Measurements from ENCODE around the gene NOL12. TPM values are rescaled to one million over a fixed set of nuclear protein-coding genes. Genes with fewer than 3 reads are reported as not detected.

The NOL12 gene
- total RNA-seq, 1 donor from 2014 or later: 23.7 TPM

DNA sequence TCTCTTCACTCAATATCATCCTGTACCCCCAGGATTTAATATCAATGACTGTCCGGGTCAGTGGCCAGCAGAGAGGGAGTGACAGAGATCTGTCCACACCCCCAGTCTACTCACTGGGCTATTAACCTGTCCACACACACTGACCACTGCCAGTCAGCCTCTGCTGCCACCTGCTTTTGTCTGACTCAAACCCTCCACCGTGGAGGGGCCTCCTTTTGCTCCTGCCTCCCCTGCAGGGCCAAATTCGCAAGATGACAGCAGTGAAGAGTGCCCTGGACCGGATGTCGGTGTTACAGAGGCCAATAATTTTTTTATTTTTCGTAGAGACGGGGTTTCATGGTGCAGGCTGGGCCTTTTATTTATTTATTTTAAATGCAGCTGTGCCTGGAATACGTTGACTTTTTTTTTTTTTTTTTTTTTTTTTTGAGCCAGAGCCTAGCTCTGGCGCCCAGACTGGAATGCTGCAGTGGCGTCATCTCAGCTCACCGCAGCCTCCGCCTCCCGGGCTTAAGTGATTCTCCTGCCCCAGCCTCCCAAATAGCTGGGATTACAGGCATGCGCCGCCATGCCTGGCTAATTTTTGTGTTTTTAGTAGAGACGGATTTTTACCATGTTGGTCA lies 22.5 kb upstream of the NOL12 start:
- no peak overlapping the region for H3K27ac ChIP-seq
- Mint-ChIP-seq H3K36me3 (peaks cover 13% of the 10 kb centered on the region), H3K4me1 (peaks cover 36% of the 10 kb centered on the region), H3K27ac (peak overlapping the region; percentile 82), H3K27me3 (ENCODE audit: insufficient read depth, low read depth) (peaks cover 2% of the 10 kb centered on the region), H3K4me3 (no peak overlapping the region), H3K9me3 (no peaks in the 10 kb centered on the region)
- H3K79me2 ChIP-seq (ENCODE audit: low read depth): peaks cover 73% of the 10 kb centered on the region
- TF ChIP-seq EZH2phosphoT487 (IDR thresholded peaks at IDR 0.05) (no peak), EZH2 (IDR thresholded peaks at IDR 0.05) (no peak)
- TF ChIP-seq, protein P1, sequence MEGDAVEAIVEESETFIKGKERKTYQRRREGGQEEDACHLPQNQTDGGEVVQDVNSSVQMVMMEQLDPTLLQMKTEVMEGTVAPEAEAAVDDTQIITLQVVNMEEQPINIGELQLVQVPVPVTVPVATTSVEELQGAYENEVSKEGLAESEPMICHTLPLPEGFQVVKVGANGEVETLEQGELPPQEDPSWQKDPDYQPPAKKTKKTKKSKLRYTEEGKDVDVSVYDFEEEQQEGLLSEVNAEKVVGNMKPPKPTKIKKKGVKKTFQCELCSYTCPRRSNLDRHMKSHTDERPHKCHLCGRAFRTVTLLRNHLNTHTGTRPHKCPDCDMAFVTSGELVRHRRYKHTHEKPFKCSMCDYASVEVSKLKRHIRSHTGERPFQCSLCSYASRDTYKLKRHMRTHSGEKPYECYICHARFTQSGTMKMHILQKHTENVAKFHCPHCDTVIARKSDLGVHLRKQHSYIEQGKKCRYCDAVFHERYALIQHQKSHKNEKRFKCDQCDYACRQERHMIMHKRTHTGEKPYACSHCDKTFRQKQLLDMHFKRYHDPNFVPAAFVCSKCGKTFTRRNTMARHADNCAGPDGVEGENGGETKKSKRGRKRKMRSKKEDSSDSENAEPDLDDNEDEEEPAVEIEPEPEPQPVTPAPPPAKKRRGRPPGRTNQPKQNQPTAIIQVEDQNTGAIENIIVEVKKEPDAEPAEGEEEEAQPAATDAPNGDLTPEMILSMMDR (IDR thresholded peaks at IDR 0.05): no peak
- peaks cover 79% of the 10 kb centered on the region for H4K20me1 ChIP-seq (ENCODE audit: low read depth)
- H3K36me3 ChIP-seq: no peaks in the 10 kb centered on the region
- H3F3A ChIP-seq (ENCODE audit: low read depth): peaks cover 25% of the 10 kb centered on the region
- H3K9ac ChIP-seq: no peak overlapping the region
- H3K27me3 ChIP-seq: no peaks in the 10 kb centered on the region
- peaks cover 23% of the 10 kb centered on the region for H3K4me1 ChIP-seq
- no peak for DNase-seq (ENCODE audit: low spot score)
- no peaks in the 10 kb centered on the region for H3K9me3 ChIP-seq (ENCODE audit: low read depth)
- no peak overlapping the region for H2AFZ ChIP-seq (replicated peaks)
- H3K4me2 ChIP-seq: no peak overlapping the region
- H3K4me3 ChIP-seq: no peak overlapping the region

DNA sequence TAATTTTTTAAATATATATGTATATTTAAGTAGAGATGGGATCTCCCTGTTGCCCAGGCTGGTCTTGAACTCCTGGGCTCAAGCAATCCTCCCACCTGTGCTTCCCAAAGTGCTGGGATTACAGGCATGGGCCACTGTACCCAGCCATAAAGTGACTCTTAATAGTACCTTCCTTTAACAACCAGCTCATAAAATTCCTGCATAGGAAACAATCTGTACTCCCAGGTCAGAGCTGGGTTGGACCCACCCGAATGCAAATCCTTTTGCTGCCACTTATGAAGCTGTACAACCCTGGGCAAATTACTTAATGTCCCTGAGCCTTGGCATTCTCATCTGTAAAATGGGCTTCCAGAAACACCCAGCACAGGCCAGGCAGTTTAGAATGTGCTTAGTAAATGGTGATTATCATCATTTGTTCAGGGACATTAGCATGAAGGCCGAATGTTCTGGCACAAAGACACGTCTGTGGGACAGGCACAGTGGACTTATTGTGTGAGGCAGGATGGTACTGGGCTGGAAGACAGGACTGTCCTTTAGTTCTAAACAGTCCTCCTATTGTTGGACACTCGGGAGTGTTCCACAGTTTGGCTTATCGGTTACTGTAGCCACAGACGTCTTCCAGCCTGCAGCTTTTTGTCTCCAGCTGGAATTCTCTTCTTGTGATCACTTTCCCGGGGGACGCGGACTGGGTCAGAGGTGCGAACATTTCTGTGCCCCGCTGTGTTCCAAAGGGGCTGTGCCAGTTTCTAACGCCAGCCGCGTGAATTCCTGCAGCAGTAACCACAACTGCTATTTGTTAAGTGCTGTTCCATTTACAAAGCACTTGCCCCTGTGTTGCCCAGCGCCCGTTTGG lies 21.7 kb upstream of the NOL12 start:
- no peak for DNase-seq (ENCODE audit: low spot score)
- Histone ChIP-seq H3K4me2 (no peak overlapping the region), H3K9ac (no peak overlapping the region), H3K9me3 (ENCODE audit: low read depth) (no peaks in the 10 kb centered on the region), H3K4me3 (no peak overlapping the region), H3F3A (ENCODE audit: low read depth) (peaks cover 27% of the 10 kb centered on the region), H2AFZ (replicated peaks) (no peak overlapping the region), H3K4me1 (peaks cover 20% of the 10 kb centered on the region), H3K27ac (no peak overlapping the region), H4K20me1 (ENCODE audit: low read depth) (peaks cover 75% of the 10 kb centered on the region), H3K27me3 (no peaks in the 10 kb centered on the region), H3K79me2 (ENCODE audit: low read depth) (peaks cover 68% of the 10 kb centered on the region), H3K36me3 (no peaks in the 10 kb centered on the region)
- Mint-ChIP-seq H3K27me3 (ENCODE audit: insufficient read depth, low read depth) (no peaks in the 10 kb centered on the region), H3K36me3 (peaks cover 13% of the 10 kb centered on the region), H3K4me1 (peaks cover 34% of the 10 kb centered on the region), H3K27ac (no peak overlapping the region), H3K4me3 (no peak overlapping the region), H3K9me3 (no peaks in the 10 kb centered on the region)
- TF ChIP-seq EZH2 (IDR thresholded peaks at IDR 0.05) (no peak), EZH2phosphoT487 (IDR thresholded peaks at IDR 0.05) (no peak)
- TF ChIP-seq, protein P1 (IDR thresholded peaks at IDR 0.05): no peak

DNA sequence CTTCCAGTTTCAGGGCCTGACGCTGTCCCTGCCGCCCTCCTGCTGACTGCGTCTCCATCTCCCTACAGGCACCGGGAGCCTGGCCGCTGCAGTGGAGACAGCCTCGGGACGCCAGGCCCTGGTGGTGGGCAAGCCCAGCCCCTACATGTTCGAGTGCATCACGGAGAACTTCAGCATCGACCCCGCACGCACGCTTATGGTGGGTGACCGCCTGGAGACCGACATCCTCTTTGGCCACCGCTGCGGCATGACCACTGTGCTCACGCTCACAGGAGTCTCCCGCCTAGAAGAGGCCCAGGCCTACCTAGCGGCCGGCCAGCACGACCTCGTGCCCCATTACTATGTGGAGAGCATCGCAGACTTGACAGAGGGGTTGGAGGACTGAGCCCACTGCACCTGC lies 20.7 kb upstream of the NOL12 start:
- TF ChIP-seq, protein P1 (IDR thresholded peaks at IDR 0.05): no peak
- no peak for TF ChIP-seq EZH2phosphoT487 (IDR thresholded peaks at IDR 0.05)
- no peak for TF ChIP-seq EZH2 (IDR thresholded peaks at IDR 0.05)
- Histone ChIP-seq H3K9ac (no peak overlapping the region), H3K27me3 (no peaks in the 10 kb centered on the region), H3K27ac (no peak overlapping the region), H3F3A (ENCODE audit: low read depth) (peaks cover 27% of the 10 kb centered on the region), H2AFZ (replicated peaks) (no peak overlapping the region), H3K9me3 (ENCODE audit: low read depth) (no peaks in the 10 kb centered on the region), H4K20me1 (ENCODE audit: low read depth) (peaks cover 65% of the 10 kb centered on the region), H3K4me1 (peaks cover 10% of the 10 kb centered on the region), H3K4me2 (no peak overlapping the region), H3K79me2 (ENCODE audit: low read depth) (peaks cover 58% of the 10 kb centered on the region), H3K36me3 (no peaks in the 10 kb centered on the region), H3K4me3 (no peak overlapping the region)
- no peak for DNase-seq (ENCODE audit: low spot score)
- Mint-ChIP-seq H3K4me1 (peaks cover 24% of the 10 kb centered on the region), H3K27ac (no peak overlapping the region), H3K4me3 (no peak overlapping the region), H3K27me3 (ENCODE audit: insufficient read depth, low read depth) (no peaks in the 10 kb centered on the region), H3K9me3 (no peaks in the 10 kb centered on the region), H3K36me3 (peaks cover 13% of the 10 kb centered on the region)

Measured in neural progenitor cell (in vitro differentiated cells).